ENCODE data around the gene FAM216A.
A peak's percentile ranks its signal among the peaks of the same experiment; 100 is the strongest.
"Not testable (repeated sequence)": the region's sequence is repeated elsewhere in the genome, so short reads cannot be mapped to it uniquely, and the experiment has no call there.

The FAM216A gene

DNA sequence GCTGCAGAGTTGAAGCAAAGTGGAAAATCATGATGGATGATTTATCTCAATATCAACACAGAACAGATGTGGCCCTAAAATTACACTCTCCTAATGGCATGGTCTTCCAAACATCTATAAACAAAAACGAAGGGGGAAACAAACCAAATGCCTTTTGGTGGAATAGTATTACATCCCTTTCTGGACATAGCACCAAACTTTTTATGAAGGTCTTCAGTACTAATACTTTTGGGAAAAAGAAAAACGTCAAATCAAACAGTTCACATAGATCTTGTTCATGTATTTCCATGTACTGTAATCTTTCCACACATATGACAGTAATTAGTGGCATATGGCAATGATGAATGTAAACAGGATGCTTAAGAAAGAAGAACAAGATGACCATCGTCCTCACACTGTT lies 42.2 kb upstream of the FAM216A start:
- Histone ChIP-seq H3K9me3 (ENCODE audit: control insufficient read depth, low read length) (no peaks in the 10 kb centered on the region), H3K4me1 (no peaks in the 10 kb centered on the region), H3K9ac (no peak overlapping the region), H3K4me2 (ENCODE audit: low read length) (no peak overlapping the region), H3K27me3 (ENCODE audit: control insufficient read depth, insufficient read depth, low read length) (no peaks in the 10 kb centered on the region), H3K79me2 (no peaks in the 10 kb centered on the region), H3K4me3 (ENCODE audit: low read depth, low read length) (no peak overlapping the region), H3K27ac (no peak overlapping the region), H3K36me3 (ENCODE audit: control insufficient read depth, insufficient read depth, low read length) (no peaks in the 10 kb centered on the region), H2AFZ (no peak overlapping the region)
- TF ChIP-seq, protein P1, sequence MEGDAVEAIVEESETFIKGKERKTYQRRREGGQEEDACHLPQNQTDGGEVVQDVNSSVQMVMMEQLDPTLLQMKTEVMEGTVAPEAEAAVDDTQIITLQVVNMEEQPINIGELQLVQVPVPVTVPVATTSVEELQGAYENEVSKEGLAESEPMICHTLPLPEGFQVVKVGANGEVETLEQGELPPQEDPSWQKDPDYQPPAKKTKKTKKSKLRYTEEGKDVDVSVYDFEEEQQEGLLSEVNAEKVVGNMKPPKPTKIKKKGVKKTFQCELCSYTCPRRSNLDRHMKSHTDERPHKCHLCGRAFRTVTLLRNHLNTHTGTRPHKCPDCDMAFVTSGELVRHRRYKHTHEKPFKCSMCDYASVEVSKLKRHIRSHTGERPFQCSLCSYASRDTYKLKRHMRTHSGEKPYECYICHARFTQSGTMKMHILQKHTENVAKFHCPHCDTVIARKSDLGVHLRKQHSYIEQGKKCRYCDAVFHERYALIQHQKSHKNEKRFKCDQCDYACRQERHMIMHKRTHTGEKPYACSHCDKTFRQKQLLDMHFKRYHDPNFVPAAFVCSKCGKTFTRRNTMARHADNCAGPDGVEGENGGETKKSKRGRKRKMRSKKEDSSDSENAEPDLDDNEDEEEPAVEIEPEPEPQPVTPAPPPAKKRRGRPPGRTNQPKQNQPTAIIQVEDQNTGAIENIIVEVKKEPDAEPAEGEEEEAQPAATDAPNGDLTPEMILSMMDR (IDR thresholded peaks at IDR 0.05), result no peak

- H3K27me3 ChIP-seq (ENCODE audit: control insufficient read depth, insufficient read depth, low read length); H3K4me2 ChIP-seq (ENCODE audit: low read length); H2AFZ ChIP-seq; H3K9me3 ChIP-seq (ENCODE audit: control insufficient read depth, low read length); H3K36me3 ChIP-seq (ENCODE audit: control insufficient read depth, insufficient read depth, low read length); H3K79me2 ChIP-seq; H3K9ac ChIP-seq; H3K4me3 ChIP-seq (ENCODE audit: low read depth, low read length); H3K4me1 ChIP-seq; H3K27ac ChIP-seq: not testable (repeated sequence)
Observed at GRCh38 chr12:110429676-110430075, 39.0 kb upstream of the FAM216A start.

DNA sequence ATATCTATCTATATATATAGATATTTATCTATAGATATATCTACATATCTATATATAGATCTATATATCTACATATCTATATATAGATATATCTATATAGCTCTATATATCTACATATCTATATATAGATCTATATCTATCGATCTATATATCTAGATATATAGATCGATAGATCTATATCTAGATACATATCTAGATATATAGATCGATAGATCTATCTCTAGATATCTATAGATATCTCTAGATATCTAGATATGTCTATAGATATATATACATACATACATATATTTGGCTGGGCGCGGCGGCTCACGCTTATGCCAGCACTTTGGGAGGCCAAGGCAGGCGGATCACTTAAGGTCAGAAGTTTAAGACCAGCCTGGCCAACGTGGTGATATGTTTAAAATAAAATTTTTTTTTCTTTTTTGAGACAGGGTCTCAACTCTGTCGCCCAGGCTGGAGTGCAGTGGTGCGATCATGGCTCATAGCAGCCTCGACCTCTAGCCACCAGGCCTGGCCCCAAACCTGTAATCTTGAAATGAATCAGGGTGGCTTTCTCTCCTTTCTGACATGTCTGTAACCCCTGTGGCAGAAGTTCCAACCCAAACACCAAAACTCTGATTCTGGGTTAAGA lies 36.6 kb upstream of the FAM216A start:
- H3K4me2 ChIP-seq (ENCODE audit: low read length), result peak overlapping the region; percentile 58
- no peaks in the 10 kb centered on the region for H3K36me3 ChIP-seq (ENCODE audit: control insufficient read depth, insufficient read depth, low read length)
- no peak overlapping the region for H3K4me3 ChIP-seq (ENCODE audit: low read depth, low read length)
- H3K4me1 ChIP-seq, result no peaks in the 10 kb centered on the region
- TF ChIP-seq, protein P1 (IDR thresholded peaks at IDR 0.05), result no peak
- H3K27me3 ChIP-seq (ENCODE audit: control insufficient read depth, insufficient read depth, low read length), result no peaks in the 10 kb centered on the region
- no peaks in the 10 kb centered on the region for H3K9me3 ChIP-seq (ENCODE audit: control insufficient read depth, low read length)
- H3K79me2 ChIP-seq, result no peaks in the 10 kb centered on the region
- peak overlapping the region; percentile 78 for H2AFZ ChIP-seq
- no peak overlapping the region for H3K27ac ChIP-seq
- no peak overlapping the region for H3K9ac ChIP-seq

DNA sequence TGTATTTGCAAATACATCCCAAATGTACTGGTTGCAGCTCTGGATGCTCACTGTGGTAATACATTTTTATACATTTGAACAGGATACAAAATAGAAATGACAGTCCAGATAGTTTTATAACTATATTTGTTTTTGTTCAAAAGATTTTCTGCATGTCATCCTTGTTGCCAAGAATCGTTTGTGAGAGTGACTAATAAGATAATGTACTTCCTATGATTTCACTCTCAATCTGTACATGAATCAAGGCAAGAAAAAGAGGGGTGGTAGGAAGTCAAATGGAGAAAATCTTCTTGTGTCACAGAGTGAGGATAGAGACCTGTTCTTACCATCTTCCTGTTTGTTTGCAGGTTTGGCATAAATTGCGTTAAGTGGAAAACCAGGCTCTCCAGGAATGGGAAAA lies 32.4 kb upstream of the FAM216A start:
- no peak overlapping the region for H3K27ac ChIP-seq
- H3K36me3 ChIP-seq (ENCODE audit: control insufficient read depth, insufficient read depth, low read length), result no peaks in the 10 kb centered on the region
- H2AFZ ChIP-seq, result no peak overlapping the region
- no peaks in the 10 kb centered on the region for H3K4me1 ChIP-seq
- no peaks in the 10 kb centered on the region for H3K9me3 ChIP-seq (ENCODE audit: control insufficient read depth, low read length)
- H3K4me3 ChIP-seq (ENCODE audit: low read depth, low read length), result no peak overlapping the region
- H3K79me2 ChIP-seq, result no peaks in the 10 kb centered on the region
- no peak overlapping the region for H3K9ac ChIP-seq
- TF ChIP-seq, protein P1 (IDR thresholded peaks at IDR 0.05), result no peak
- no peaks in the 10 kb centered on the region for H3K27me3 ChIP-seq (ENCODE audit: control insufficient read depth, insufficient read depth, low read length)
- no peak overlapping the region for H3K4me2 ChIP-seq (ENCODE audit: low read length)

- Histone ChIP-seq H2AFZ (no peak overlapping the region), H3K4me1 (no peaks in the 10 kb centered on the region)
- TF ChIP-seq, protein P1 (IDR thresholded peaks at IDR 0.05), result no peak
Observed at GRCh38 chr12:110444455-110444854, 24.2 kb upstream of the FAM216A start.

More at GRCh38 chr12:110444455-110444854, 24.2 kb upstream of the FAM216A start:
- Histone ChIP-seq H3K79me2 (peaks cover 9% of the 10 kb centered on the region), H3K9me3 (ENCODE audit: control insufficient read depth, low read length) (no peaks in the 10 kb centered on the region), H3K4me3 (ENCODE audit: low read depth, low read length) (no peak overlapping the region), H3K27ac (no peak overlapping the region), H3K4me2 (ENCODE audit: low read length) (no peak overlapping the region), H3K9ac (no peak overlapping the region), H3K36me3 (ENCODE audit: control insufficient read depth, insufficient read depth, low read length) (no peaks in the 10 kb centered on the region), H3K27me3 (ENCODE audit: control insufficient read depth, insufficient read depth, low read length) (no peaks in the 10 kb centered on the region)
